Ovary (tissue), 9 donors: ENCODE measurements around the gene KCNK4. TPM values are rescaled to one million over a fixed set of nuclear protein-coding genes. Genes with fewer than 3 reads are reported as not detected.

ENCODE experiments used
- DNase-seq, 5 donors: peaks; one replicate each; pipeline ENCODE4 v3.0.0-alpha.2; 2019 to 2020
- H3K27ac ChIP-seq, 2 donors: fragments of 200-600 bp; one replicate each; pipeline versions ENCODE4 v1.5.1 to v1.8.0; 2019 to 2022
- H3K27me3 ChIP-seq: fragments of 200-600 bp; one replicate; pipeline ENCODE4 v1.8.0; 2022
- H3K36me3 ChIP-seq: fragments of 200-600 bp; sonication (generic); one replicate; pipeline ENCODE4 v1.5.1; 2019
- H3K4me1 ChIP-seq: one replicate; pipeline ENCODE4 v1.8.1; 2013; ENCODE audit warnings: mild to moderate bottlenecking, moderate library complexity; ENCODE audit not compliant: insufficient read depth
- H3K4me3 ChIP-seq: fragments of 200-600 bp; sonication (generic); one replicate; pipeline ENCODE4 v1.5.1; 2017
- H3K9me3 ChIP-seq, 2 donors: fragments of 200-600 bp in 1 of 2; sonication (generic) in 1 of 2; one replicate each; pipeline versions ENCODE4 v1.5.1 to v1.8.1; 2013 to 2019; ENCODE audit warnings: mild to moderate bottlenecking in 1 of 2, moderate library complexity in 1 of 2
- CTCF ChIP-seq, 3 donors: fragments of 450-650 bp in 2 of 3; fragments of 200-600 bp in 1 of 3; IDR thresholded peaks; one replicate each; pipeline versions ENCODE4 v1.5.1 to v1.8.0; 2016 to 2022; ENCODE audit warnings: antibody characterized with exemption in 3 of 3, mild to moderate bottlenecking in 1 of 3
- EP300 ChIP-seq: sonication (generic); formaldehyde crosslinking; IDR thresholded peaks from one replicate; pipeline ENCODE4 v1.6.1; 2017; ENCODE audit warnings: antibody characterized with exemption
- POLR2A ChIP-seq: fragments of 450-650 bp; IDR thresholded peaks from one replicate; pipeline ENCODE4 v1.6.1; 2017; ENCODE audit warnings: antibody characterized with exemption, mild to moderate bottlenecking, moderate library complexity
- WGBS, 3 donors: extraction: QIAGEN DNeasy Blood & Tissue Kit in 1 of 3; methylation state at CpG; one replicate each; pipeline versions ENCODE4 v1.1.5 to v1.1.7; 2013 to 2017; 5-methylcytosine and 5-hydroxymethylcytosine counted together
- intact Hi-C, 4 donors: fragments of 100-400 bp; cut with DNase I; formaldehyde crosslinking; loops; one replicate each; pipeline versions ENCODE4 v1.11.0 to v1.15.1; 2022 to 2023
- polyA plus RNA-seq, 2 donors: library from polyadenylated mRNA; stranded (reverse); fragments of 200-250 nt in 1 of 2; fragments of 350-450 nt in 1 of 2; fragmentation: Illumina TruSeq in 1 of 2; extraction: RNeasy Lipid Tissue Mini Kit (QIAGEN cat#74804) in 1 of 2; gene quantifications; one replicate each; pipeline ENCODE4 v1.2.3, GENCODE V29; 2013 to 2014
- total RNA-seq, 7 donors: library from RNA; depleted of rRNA in 2 of 7; stranded (reverse); fragments of >200 nt in 2 of 7; fragmentation: NEBNext Ultra II Directional in 3 of 7; extraction: Animal tissue kit (Norgen Biotek cat#: 25700) in 3 of 7; gene quantifications; one replicate each; pipeline versions ENCODE4 v1.1.0 to v1.2.4, GENCODE V29; 2016 to 2023
- donor health status: DM: no; HTN: no; CAD: no; lungs with moderate emphysema.
- donor health status: DM: no; HTN: no; CAD: no.
- donor health status: Bipolar disorder and iron deficiency.
- donor health status: DM: yes; HTN: yes; CAD: no.
- donor health status: DM: no; HTN: no; CAD: no.
- donor health status: DM: yes; HTN: yes; CAD: no.

Gene KCNK4
- total and polyA plus RNA-seq, 9 donors, result not detected

DNA sequence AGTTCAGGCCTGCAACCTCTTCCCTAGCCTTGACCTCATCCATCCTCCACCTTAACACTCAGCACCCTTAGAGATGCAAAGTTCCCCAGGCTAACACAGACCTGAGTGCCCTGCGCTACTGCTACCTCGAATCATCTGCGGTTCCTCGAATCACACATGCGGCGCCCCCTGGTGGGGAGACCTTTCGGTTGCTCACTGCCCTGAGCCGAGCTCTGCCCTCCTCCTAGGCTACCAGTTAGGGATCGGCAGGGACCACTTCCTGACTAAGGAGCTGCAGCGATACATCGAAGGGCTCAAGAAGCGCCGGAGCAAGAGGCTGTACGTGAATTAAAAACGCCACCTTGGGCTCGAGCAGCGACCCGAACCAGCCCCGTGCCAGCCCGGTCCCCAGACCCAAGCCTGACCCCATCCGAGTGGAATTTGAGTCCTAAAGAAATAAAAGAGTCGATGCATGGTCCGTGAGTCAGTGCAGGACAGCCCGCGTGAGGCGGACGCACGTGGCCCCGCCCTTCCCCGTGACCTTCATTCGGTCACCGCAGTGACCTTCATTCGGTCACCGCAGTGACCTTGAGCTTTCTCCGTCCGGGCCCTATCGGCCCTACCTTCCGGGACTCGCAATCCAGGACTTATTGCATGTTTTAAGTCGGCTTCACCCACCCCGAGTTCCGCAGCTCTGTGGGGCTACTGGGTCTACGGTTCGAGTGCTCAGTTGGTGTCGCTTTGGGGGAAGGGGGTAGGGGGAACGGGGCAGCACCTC lies 13.4 kb downstream of the KCNK4 start:
- Histone ChIP-seq H3K4me3 (peak overlapping the region; percentile 48), H3K9me3 (no peaks in the 10 kb centered on the region), H3K27ac (peak overlapping the region in 1 of 2 donors; percentile 55), H3K36me3 (no peaks in the 10 kb centered on the region), H3K27me3 (peaks cover 8% of the 10 kb centered on the region), H3K4me1 (peaks cover 13% of the 10 kb centered on the region)
- 0% methylated on average over 45 to 46 of the region's 46 CpGs for WGBS, 3 donors
- TF ChIP-seq CTCF (IDR thresholded peaks at IDR 0.05) (peak; percentile 74 to 87 (median 81)), EP300 (no peak), POLR2A (peak; percentile 5)
- intact Hi-C loops, result loop anchor here in 2 of 4 donors (2.0 to 5.0 kb wide), 3 partner anchors 20 to 102 kb away; partner anchors contain the start of genes BAD (in 1 of the 2), FKBP2 (in 1 of the 2) and GPR137 (in 1 of the 2)
- DNase-seq, result peak; percentile 79 to 90 (median 88)

DNA sequence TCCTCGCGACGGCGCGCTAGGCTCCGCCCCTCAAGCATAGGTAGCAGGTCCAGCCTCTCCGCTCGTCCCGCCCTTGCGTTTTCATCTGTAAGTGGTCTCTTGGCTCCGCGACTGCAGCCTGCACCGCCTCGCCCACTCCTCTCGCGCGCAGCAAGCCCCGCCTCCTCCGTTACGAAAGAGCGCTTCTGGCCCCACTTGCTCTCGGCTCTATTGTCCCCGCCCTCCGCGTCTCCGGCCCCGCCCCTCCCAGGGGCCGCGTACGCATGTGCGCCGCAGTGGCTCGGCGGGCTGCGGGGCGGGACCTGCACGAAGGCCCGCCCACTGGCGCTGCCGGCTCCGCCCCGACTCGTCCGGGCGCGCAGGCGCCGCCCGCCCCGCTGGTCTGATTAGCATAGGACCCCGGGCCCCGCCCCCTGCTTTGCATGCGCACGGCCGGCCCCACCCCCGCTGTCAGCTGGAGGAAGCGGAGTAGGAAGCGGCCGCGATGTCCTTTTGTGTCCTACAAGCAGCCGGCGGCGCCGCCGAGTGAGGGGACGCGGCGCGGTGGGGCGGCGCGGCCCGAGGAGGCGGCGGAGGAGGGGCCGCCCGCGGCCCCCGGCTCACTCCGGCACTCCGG lies 14.1 kb downstream of the KCNK4 start, which contains the start of gene ESRRA:
TSS of gene ESRRA (plus strand) at position 450 of the 616 bp plus-strand sequence. CDS start 1,656 bp downstream, outside the sequence.
- H3K27me3 ChIP-seq, result peaks cover 2% of the 10 kb centered on the region
- intact Hi-C loops, result loop anchor here in 1 of 4 donors (2.0 to 5.0 kb wide), 2 partner anchors 20 to 63 kb away; partner anchors contain the start of genes BAD, FKBP2 and GPR137
- peak within 1 kb of the TSS; percentile 48 for H3K4me3 ChIP-seq
- no peaks in the 10 kb centered on the region for H3K9me3 ChIP-seq
- TF ChIP-seq CTCF (IDR thresholded peaks at IDR 0.05) (no peak), POLR2A (no peak), EP300 (no peak)
- peaks cover 10% of the 10 kb centered on the region for H3K4me1 ChIP-seq
- peak within 1 kb of the TSS in 1 of 2 donors; percentile 55 for H3K27ac ChIP-seq
- 1 to 2% (median 1%) methylated on average over 30 to 79 of the region's 81 CpGs for WGBS, 3 donors
- no peaks in the 10 kb centered on the region for H3K36me3 ChIP-seq
- peak; percentile 99 for DNase-seq

DNA sequence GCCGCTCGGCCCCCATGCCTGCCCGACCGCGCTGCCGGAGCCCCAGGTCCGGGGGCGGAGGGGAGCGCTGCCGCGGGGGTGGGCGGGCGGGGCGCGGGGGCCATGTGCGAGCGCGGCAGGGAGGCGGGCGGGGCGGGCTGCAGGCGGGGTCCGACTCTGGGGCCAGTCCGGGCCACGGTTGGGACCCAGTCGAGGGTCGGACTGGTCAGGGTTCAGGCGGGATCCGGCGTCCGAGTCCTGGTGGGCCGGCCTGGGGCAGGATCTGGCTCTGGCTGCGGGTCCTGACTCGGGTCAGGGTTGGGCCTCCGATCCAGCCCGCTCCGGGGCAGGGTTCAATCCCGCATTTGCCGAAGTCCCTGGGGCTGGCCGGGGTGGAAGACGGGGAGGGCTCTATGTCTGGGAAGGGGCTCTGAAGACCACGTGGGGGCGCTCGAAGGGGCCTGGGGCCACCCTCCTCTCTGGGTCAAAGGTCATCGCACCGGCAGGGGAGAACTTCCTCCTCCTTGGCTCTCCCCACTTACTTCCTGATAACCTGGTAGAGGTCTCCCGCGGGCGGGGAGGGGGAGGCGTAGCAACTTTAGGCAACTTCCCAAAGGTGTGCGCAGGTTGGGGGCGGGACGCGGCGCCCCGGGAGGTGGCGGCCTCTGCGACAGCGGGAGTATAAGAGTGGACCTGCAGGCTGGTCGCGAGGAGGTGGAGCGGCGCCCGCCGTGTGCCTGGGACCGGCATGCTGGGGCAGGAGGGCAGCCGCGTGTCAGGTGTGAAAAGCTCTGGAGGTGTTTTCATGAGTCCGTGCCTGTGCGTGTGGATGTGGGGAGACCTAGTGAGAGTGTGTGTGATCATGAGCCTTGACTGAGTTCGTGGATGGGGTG lies 14.8 kb downstream of the KCNK4 start:
- WGBS, 3 donors, result 1 to 6% (median 2%) methylated on average over 30 to 71 of the region's 71 CpGs
- Histone ChIP-seq H3K27me3 (peaks cover 2% of the 10 kb centered on the region), H3K4me3 (peak overlapping the region; percentile 48), H3K36me3 (no peaks in the 10 kb centered on the region), H3K27ac (no peak overlapping the region), H3K4me1 (peaks cover 8% of the 10 kb centered on the region), H3K9me3 (no peaks in the 10 kb centered on the region)
- peak; percentile 67 to 81 (median 79) for DNase-seq
- TF ChIP-seq EP300, result no peak
- no peak for TF ChIP-seq CTCF (IDR thresholded peaks at IDR 0.05)
- no peak for TF ChIP-seq POLR2A
- intact Hi-C loops, result loop anchor here in 1 of 4 donors (2.0 to 5.0 kb wide), 2 partner anchors 21 to 64 kb away; partner anchors contain the start of genes BAD, FKBP2 and GPR137

DNA sequence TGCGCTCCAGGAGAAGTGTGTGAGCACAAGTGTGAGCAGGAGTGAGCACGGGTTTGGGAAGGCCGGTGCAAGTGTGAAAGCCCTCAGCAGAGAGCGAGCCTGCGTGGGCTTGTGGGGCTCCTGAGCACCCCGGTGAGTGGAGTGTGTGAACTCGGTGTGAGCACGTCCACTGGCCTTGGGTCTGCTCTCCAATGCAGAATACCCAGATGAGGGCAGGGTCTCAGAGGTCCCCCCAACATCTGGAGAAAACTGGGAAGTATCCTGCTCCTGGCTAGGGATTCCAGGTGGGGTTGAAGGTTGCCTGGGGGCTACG lies 15.4 kb downstream of the KCNK4 start:
- Histone ChIP-seq H3K27me3 (peaks cover under 1% of the 10 kb centered on the region), H3K4me3 (peak overlapping the region; percentile 48), H3K27ac (no peak overlapping the region), H3K36me3 (no peaks in the 10 kb centered on the region), H3K9me3 (no peaks in the 10 kb centered on the region), H3K4me1 (peaks cover 8% of the 10 kb centered on the region)
- 25 to 29% (median 26%) methylated on average over 9 of the region's 9 CpGs for WGBS, 3 donors
- DNase-seq, result no peak
- intact Hi-C loops, result loop anchor here in 1 of 4 donors (5.0 kb wide), 1 partner anchor 64 kb away; the partner anchor contains the start of gene FKBP2
- TF ChIP-seq CTCF (IDR thresholded peaks at IDR 0.05), result no peak
- TF ChIP-seq EP300, result no peak
- no peak for TF ChIP-seq POLR2A
